Upper lobe of left lung (tissue), 6 donors: Measurements from ENCODE around the gene EVL. TPM values are rescaled to one million over a fixed set of nuclear protein-coding genes. Genes with fewer than 3 reads are reported as not detected.

Source experiments
- ATAC-seq, 2 donors: fragments of 200-7000 bp; cut with Tn5 transposase; one replicate each; pipeline ENCODE4 v1.9.1; 2022; ENCODE audit warnings: mild to moderate bottlenecking in 2 of 2, moderate library complexity in 2 of 2; ENCODE audit not compliant: low FRiP score in 2 of 2
- DNase-seq, 2 donors: peaks; one replicate each; pipeline ENCODE4 v3.0.0-alpha.2; 2019 to 2020
- H3K27ac ChIP-seq, 4 donors: fragments of 200-600 bp; sonication (generic); one replicate each; pipeline ENCODE4 v1.5.1; 2016 to 2019
- H3K27me3 ChIP-seq, 4 donors: fragments of 200-600 bp; sonication (generic); one replicate each; pipeline ENCODE4 v1.5.1; 2017 to 2019
- H3K36me3 ChIP-seq, 4 donors: fragments of 200-600 bp; sonication (generic); one replicate each; pipeline ENCODE4 v1.5.1; 2016 to 2019
- H3K4me1 ChIP-seq, 4 donors: fragments of 200-600 bp; sonication (generic); one replicate each; pipeline ENCODE4 v1.5.1; 2018 to 2019
- H3K4me3 ChIP-seq, 4 donors: fragments of 200-600 bp; sonication (generic); one replicate each; pipeline ENCODE4 v1.5.1; 2017 to 2019; ENCODE audit warnings: mild to moderate bottlenecking in 2 of 4, moderate library complexity in 1 of 4
- H3K9me3 ChIP-seq, 4 donors: fragments of 200-600 bp; sonication (generic); one replicate each; pipeline ENCODE4 v1.5.1; 2018 to 2019
- EP300 ChIP-seq, 4 donors: sonication (generic); formaldehyde crosslinking; IDR thresholded peaks; one replicate each; pipeline ENCODE4 v1.5.1; 2017; ENCODE audit warnings: antibody characterized with exemption in 4 of 4, control low read depth in 2 of 4
- POLR2A ChIP-seq, 4 donors: fragments of 450-650 bp; IDR thresholded peaks; one replicate each; pipeline ENCODE4 v1.5.1; 2016 to 2017; ENCODE audit warnings: antibody characterized with exemption in 4 of 4, mild to moderate bottlenecking in 2 of 4
- POLR2AphosphoS5 ChIP-seq, 2 donors: sonication (generic); formaldehyde crosslinking; IDR thresholded peaks; one replicate each; pipeline ENCODE4 v1.5.1; 2017; ENCODE audit warnings: antibody characterized with exemption in 2 of 2
- WGBS, 2 donors: methylation state at CpG; one replicate each; pipeline ENCODE4 v1.1.5; 2017 to 2018; 5-methylcytosine and 5-hydroxymethylcytosine counted together
- total RNA-seq, 6 donors: library from RNA; depleted of rRNA in 4 of 6; stranded (reverse); fragments of >200 nt in 4 of 6; gene quantifications; one replicate each; pipeline versions ENCODE4 v1.1.0 to v1.2.1, GENCODE V29; 2016 to 2021
- TF ChIP-seq, protein P1 (sequence below), 6 experiments: fragments of 450-650 bp in 4 of 6; fragments of 200-600 bp in 2 of 6; sonication (generic) in 2 of 6; IDR thresholded peaks; one replicate each; pipeline ENCODE4 v1.5.1; 2016 to 2019; ENCODE audit warnings: antibody characterized with exemption in 6 of 6
- donor health status: DM: no; HTN: no; CAD: no; lungs with moderate emphysema.
- donor health status: DM: no; HTN: yes; CAD: no; lungs with severe emphysema.

The EVL gene
- total RNA-seq, 6 donors from 2014 or later: 69.6 to 222 (median 140) TPM

DNA sequence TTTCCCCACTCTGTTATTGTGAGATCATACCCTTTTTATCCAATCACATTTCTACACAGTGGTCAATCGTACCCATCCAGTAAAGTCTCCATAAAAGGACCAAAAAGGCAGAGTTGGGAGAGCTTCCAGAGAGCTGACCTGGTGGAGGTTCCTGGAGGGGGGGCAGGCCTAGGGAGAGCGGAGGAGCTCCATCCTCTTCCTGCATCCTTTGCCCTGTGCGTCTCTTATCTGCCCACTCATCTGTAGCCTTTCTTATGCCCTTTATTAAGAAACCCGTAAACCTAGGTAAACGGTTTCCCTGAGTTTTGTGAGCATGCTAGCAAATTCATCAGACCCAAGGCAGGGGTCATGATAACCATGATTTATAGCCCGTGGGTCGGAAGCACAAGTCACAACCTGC, 26.2 kb downstream of the EVL start:
- no peak for DNase-seq
- Histone ChIP-seq H3K9me3 (no peaks in the 10 kb centered on the region), H3K4me1 (no peaks in the 10 kb centered on the region), H3K27me3 (no peaks in the 10 kb centered on the region), H3K27ac (no peak overlapping the region), H3K36me3 (peaks cover 0 to 12% (median 0%) of the 10 kb centered on the region in 4 donors), H3K4me3 (no peak overlapping the region)
- TF ChIP-seq POLR2A (IDR thresholded peaks at IDR 0.05): no peak
- no peak for TF ChIP-seq POLR2AphosphoS5 (IDR thresholded peaks at IDR 0.05)
- no peak for TF ChIP-seq EP300 (IDR thresholded peaks at IDR 0.05)
- TF ChIP-seq, protein P1, sequence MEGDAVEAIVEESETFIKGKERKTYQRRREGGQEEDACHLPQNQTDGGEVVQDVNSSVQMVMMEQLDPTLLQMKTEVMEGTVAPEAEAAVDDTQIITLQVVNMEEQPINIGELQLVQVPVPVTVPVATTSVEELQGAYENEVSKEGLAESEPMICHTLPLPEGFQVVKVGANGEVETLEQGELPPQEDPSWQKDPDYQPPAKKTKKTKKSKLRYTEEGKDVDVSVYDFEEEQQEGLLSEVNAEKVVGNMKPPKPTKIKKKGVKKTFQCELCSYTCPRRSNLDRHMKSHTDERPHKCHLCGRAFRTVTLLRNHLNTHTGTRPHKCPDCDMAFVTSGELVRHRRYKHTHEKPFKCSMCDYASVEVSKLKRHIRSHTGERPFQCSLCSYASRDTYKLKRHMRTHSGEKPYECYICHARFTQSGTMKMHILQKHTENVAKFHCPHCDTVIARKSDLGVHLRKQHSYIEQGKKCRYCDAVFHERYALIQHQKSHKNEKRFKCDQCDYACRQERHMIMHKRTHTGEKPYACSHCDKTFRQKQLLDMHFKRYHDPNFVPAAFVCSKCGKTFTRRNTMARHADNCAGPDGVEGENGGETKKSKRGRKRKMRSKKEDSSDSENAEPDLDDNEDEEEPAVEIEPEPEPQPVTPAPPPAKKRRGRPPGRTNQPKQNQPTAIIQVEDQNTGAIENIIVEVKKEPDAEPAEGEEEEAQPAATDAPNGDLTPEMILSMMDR (IDR thresholded peaks at IDR 0.05): no peak
- whole genome bisulfite sequencing, 2 donors: 88 to 98% methylated on average over 5 to 7 of the region's 7 CpGs
- ATAC-seq: no peak

DNA sequence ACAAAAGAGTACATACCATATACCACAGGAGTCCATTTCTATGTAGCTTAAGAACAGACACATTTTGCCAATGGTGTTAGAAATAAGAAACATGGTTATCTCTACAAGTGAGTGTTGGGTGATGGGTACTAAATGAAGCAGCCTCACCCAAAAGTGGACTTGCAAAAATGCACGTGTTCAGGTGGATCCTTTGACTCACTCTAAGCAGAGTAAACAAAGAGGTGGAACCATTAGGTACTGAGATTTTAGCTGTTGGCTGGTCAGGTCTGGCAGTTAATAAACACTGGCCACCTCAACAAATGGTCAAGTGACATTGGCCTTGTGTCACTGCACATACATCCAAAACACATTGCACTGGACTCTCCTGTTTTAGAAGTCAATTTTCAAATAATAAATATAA, 27.6 kb downstream of the EVL start:
- no peak for DNase-seq

DNA sequence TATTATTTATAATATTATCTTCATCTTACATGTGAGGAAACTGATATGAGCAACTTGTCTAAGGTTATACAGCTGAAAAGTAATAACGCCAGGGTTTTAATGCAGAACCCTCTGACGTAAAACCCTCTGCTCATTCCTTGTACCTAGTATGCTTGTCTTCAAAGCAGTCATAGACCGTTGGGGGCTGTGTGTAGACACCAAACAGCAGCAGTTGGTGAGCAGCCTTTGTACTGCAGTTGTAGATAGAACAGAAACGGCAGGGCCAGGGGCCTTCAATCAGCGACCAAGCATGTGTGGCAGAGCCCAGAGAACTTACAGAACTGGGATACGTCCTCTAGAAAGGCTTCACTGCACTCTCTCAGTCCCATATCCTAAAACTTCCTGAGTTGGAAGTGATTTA, 28.1 kb downstream of the EVL start:
- Histone ChIP-seq H3K4me1 (no peaks in the 10 kb centered on the region), H3K27me3 (no peaks in the 10 kb centered on the region), H3K9me3 (no peaks in the 10 kb centered on the region), H3K4me3 (no peak overlapping the region), H3K27ac (no peak overlapping the region), H3K36me3 (peaks cover 3 to 21% (median 9%) of the 10 kb centered on the region in 4 donors)
- WGBS, 2 donors: 86 to 89% methylated on average over 6 of the region's 6 CpGs
- DNase-seq (no peak), ATAC-seq (no peak)
- no peak for TF ChIP-seq POLR2AphosphoS5 (IDR thresholded peaks at IDR 0.05)
- TF ChIP-seq, protein P1 (IDR thresholded peaks at IDR 0.05): no peak
- no peak for TF ChIP-seq POLR2A (IDR thresholded peaks at IDR 0.05)
- no peak for TF ChIP-seq EP300 (IDR thresholded peaks at IDR 0.05)

More for the DNA sequence above, 27.6 kb downstream of the EVL start:
- no peaks in the 10 kb centered on the region for H3K4me1 ChIP-seq
- H3K27ac ChIP-seq: no peak overlapping the region
- TF ChIP-seq POLR2A (IDR thresholded peaks at IDR 0.05) (no peak), POLR2AphosphoS5 (IDR thresholded peaks at IDR 0.05) (no peak), EP300 (IDR thresholded peaks at IDR 0.05) (no peak)
- TF ChIP-seq, protein P1 (IDR thresholded peaks at IDR 0.05): no peak
- peaks cover 3 to 16% (median 4%) of the 10 kb centered on the region in 4 donors for H3K36me3 ChIP-seq
- no peak for ATAC-seq
- no peaks in the 10 kb centered on the region for H3K9me3 ChIP-seq
- no peaks in the 10 kb centered on the region for H3K27me3 ChIP-seq
- WGBS, 2 donors: 50 to 63% methylated on average over 1 of the region's 1 CpG
- no peak overlapping the region for H3K4me3 ChIP-seq

DNA sequence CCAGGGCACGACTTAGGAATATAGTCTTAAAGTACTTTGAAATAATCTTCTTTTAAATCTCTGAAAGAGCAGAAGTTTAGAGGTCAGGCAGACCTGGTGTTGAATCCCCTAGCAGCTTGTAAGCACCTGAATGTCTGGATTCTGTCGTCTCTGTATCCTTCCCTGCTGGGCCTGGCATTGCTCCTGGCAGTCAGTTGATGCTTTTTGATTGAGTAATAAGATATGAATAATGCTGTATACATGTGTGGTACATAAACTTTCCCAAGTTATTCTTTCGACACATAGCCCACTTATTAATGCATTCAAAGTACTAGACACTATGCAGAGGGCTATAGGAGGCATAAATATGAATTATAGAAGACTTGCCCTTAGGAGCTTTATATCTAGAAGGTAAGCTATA, 31.4 kb downstream of the EVL start:
- Histone ChIP-seq H3K4me1 (no peaks in the 10 kb centered on the region), H3K27me3 (no peaks in the 10 kb centered on the region), H3K9me3 (no peaks in the 10 kb centered on the region), H3K27ac (no peak overlapping the region), H3K36me3 (peaks cover 3 to 19% (median 11%) of the 10 kb centered on the region in 4 donors), H3K4me3 (no peak overlapping the region)
- WGBS, 2 donors: 89 to 92% methylated on average over 3 of the region's 3 CpGs
- ATAC-seq (no peak), DNase-seq (no peak)
- TF ChIP-seq POLR2A (IDR thresholded peaks at IDR 0.05) (no peak), POLR2AphosphoS5 (IDR thresholded peaks at IDR 0.05) (no peak), EP300 (IDR thresholded peaks at IDR 0.05) (no peak)
- TF ChIP-seq, protein P1 (IDR thresholded peaks at IDR 0.05): no peak

DNA sequence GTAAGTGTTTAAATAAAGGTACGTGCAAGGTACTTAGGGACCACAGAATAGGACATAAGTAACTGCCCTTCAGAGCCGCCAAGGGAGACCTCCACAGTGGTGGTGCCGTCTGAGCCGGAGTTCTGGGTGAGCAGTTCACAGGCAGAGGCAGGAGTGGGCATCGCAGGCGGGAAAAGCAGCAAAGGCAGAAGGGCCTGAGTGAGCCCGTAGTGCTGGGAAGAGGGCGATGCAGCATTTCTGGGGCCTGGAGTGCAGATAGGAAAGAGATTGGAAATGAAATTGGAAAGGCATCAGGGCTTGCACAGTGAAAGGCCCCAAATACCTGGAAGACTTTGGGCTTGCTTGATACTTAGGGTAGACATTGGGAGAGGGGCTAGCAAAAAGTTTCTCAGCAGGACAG, 32.9 kb downstream of the EVL start:
- H3K4me3 ChIP-seq: no peak overlapping the region
- peaks cover 4 to 9% (median 8%) of the 10 kb centered on the region in 4 donors for H3K4me1 ChIP-seq
- WGBS, 2 donors: 91 to 94% methylated on average over 8 of the region's 8 CpGs
- peaks cover 3 to 13% (median 11%) of the 10 kb centered on the region in 4 donors for H3K36me3 ChIP-seq
- no peak for ATAC-seq
- TF ChIP-seq POLR2A (IDR thresholded peaks at IDR 0.05) (no peak), POLR2AphosphoS5 (IDR thresholded peaks at IDR 0.05) (no peak), EP300 (IDR thresholded peaks at IDR 0.05) (no peak)
- TF ChIP-seq, protein P1 (IDR thresholded peaks at IDR 0.05): no peak
- DNase-seq: no peak
- no peaks in the 10 kb centered on the region for H3K9me3 ChIP-seq
- H3K27ac ChIP-seq: no peak overlapping the region
- no peaks in the 10 kb centered on the region for H3K27me3 ChIP-seq
